IPS DF 6.9 (cell line): ENCODE measurements around the gene PDE4D.
"Not testable (repeated sequence)": the region's sequence is repeated elsewhere in the genome, so short reads cannot be mapped to it uniquely, and the experiment has no call there.

ENCODE experiments used
- DNase-seq: peaks from one replicate; pipeline ENCODE4 v3.0.0-alpha.2; 2013; ENCODE audit warnings: low read depth, low spot score
- H3K27ac ChIP-seq: one replicate; pipeline ENCODE4 v1.5.1; 2013; ENCODE audit warnings: low read length, control low read depth
- H3K27me3 ChIP-seq: 2 replicates; pipeline ENCODE4 v1.6.1; 2013; ENCODE audit warnings: mild to moderate bottlenecking, low read length; ENCODE audit not compliant: control insufficient read depth, insufficient read depth
- H3K36me3 ChIP-seq: 2 replicates; pipeline ENCODE4 v1.6.1; 2013; ENCODE audit warnings: low read length; ENCODE audit not compliant: control insufficient read depth, insufficient read depth
- H3K4me1 ChIP-seq: 2 replicates; pipeline ENCODE4 v1.6.1; 2013; ENCODE audit warnings: low read length; ENCODE audit not compliant: control insufficient read depth, insufficient read depth
- H3K4me3 ChIP-seq: 2 replicates; pipeline ENCODE4 v1.5.1; 2013; ENCODE audit warnings: mild to moderate bottlenecking, low read length
- H3K9me3 ChIP-seq: 2 replicates; pipeline ENCODE4 v1.6.1; 2013; ENCODE audit warnings: low read length, inconsistent platforms; ENCODE audit not compliant: control insufficient read depth, insufficient read depth
- WGBS: extraction: QIAGEN DNeasy Blood & Tissue Kit; methylation state at CpG from one replicate; pipeline ENCODE4 v1.1.7; 2013; ENCODE audit warnings: mixed read lengths, missing lambda C conversion rate; ENCODE audit not compliant: insufficient read length, insufficient coverage; 5-methylcytosine and 5-hydroxymethylcytosine counted together

Gene PDE4D

GRCh38 chr5:59763541-59763940, 130.0 kb downstream of the PDE4D start:
- Histone ChIP-seq H3K4me3 (no peak overlapping the region), H3K27me3 (peaks cover 7% of the 10 kb centered on the region), H3K9me3 (no peaks in the 10 kb centered on the region), H3K27ac (no peak overlapping the region), H3K4me1 (peaks cover 2% of the 10 kb centered on the region), H3K36me3 (no peaks in the 10 kb centered on the region)
- whole genome bisulfite sequencing: no CpG with 5 or more reads among the region's 2 CpGs
- no peak for DNase-seq

GRCh38 chr5:59762232-59762631, 131.3 kb downstream of the PDE4D start:
- WGBS: no CpG with 5 or more reads among the region's 5 CpGs

GRCh38 chr5:59760785-59761348, 132.7 kb downstream of the PDE4D start:
- H3K4me3 ChIP-seq: no peak overlapping the region
- no peak overlapping the region for H3K27ac ChIP-seq
- peaks cover 2% of the 10 kb centered on the region for H3K4me1 ChIP-seq
- no peaks in the 10 kb centered on the region for H3K9me3 ChIP-seq
- WGBS: no CpG with 5 or more reads among the region's 2 CpGs
- no peaks in the 10 kb centered on the region for H3K36me3 ChIP-seq
- no peaks in the 10 kb centered on the region for H3K27me3 ChIP-seq
- DNase-seq: no peak

More at GRCh38 chr5:59762232-59762631, 131.3 kb downstream of the PDE4D start:
- H3K27me3 ChIP-seq, DNase-seq, H3K27ac ChIP-seq, H3K4me3 ChIP-seq, H3K36me3 ChIP-seq, H3K4me1 ChIP-seq, H3K9me3 ChIP-seq: not testable (repeated sequence)

GRCh38 chr5:59759600-59760351, 133.8 kb downstream of the PDE4D start:
- DNase-seq: no peak
- no peak overlapping the region for H3K27ac ChIP-seq
- H3K27me3 ChIP-seq: no peaks in the 10 kb centered on the region
- H3K4me3 ChIP-seq: no peak overlapping the region
- H3K4me1 ChIP-seq: peaks cover 2% of the 10 kb centered on the region
- no peaks in the 10 kb centered on the region for H3K36me3 ChIP-seq
- H3K9me3 ChIP-seq: no peaks in the 10 kb centered on the region
- WGBS: no CpG with 5 or more reads among the region's 4 CpGs

- WGBS: no CpG with 5 or more reads among the region's 1 CpG
- no peak overlapping the region for H3K27ac ChIP-seq
- no peak overlapping the region for H3K4me3 ChIP-seq
- H3K4me1 ChIP-seq: peaks cover 2% of the 10 kb centered on the region
- H3K27me3 ChIP-seq: no peaks in the 10 kb centered on the region
- DNase-seq: no peak
- no peaks in the 10 kb centered on the region for H3K9me3 ChIP-seq
- H3K36me3 ChIP-seq: no peaks in the 10 kb centered on the region
Observed at GRCh38 chr5:59758566-59758965, 135.0 kb downstream of the PDE4D start.

- no CpG with 5 or more reads among the region's 1 CpG for WGBS
- no peak for DNase-seq
Observed at GRCh38 chr5:59757442-59757841, 136.1 kb downstream of the PDE4D start.

GRCh38 chr5:59756373-59757035, 137.0 kb downstream of the PDE4D start:
- Histone ChIP-seq H3K27ac (no peak overlapping the region), H3K36me3 (no peaks in the 10 kb centered on the region), H3K4me1 (peaks cover 2% of the 10 kb centered on the region), H3K27me3 (no peaks in the 10 kb centered on the region), H3K9me3 (no peaks in the 10 kb centered on the region), H3K4me3 (no peak overlapping the region)
- no peak for DNase-seq
- WGBS: no CpG with 5 or more reads among the region's 7 CpGs

More at GRCh38 chr5:59757442-59757841, 136.1 kb downstream of the PDE4D start:
- no peak overlapping the region for H3K27ac ChIP-seq
- H3K36me3 ChIP-seq: no peaks in the 10 kb centered on the region
- no peaks in the 10 kb centered on the region for H3K27me3 ChIP-seq
- peaks cover 2% of the 10 kb centered on the region for H3K4me1 ChIP-seq
- H3K9me3 ChIP-seq: no peaks in the 10 kb centered on the region
- no peak overlapping the region for H3K4me3 ChIP-seq

GRCh38 chr5:59755476-59755875, 138.1 kb downstream of the PDE4D start:
- WGBS: no CpG with 5 or more reads among the region's 1 CpG
- Histone ChIP-seq H3K9me3 (no peaks in the 10 kb centered on the region), H3K36me3 (no peaks in the 10 kb centered on the region), H3K4me1 (peaks cover 2% of the 10 kb centered on the region), H3K4me3 (no peak overlapping the region), H3K27me3 (no peaks in the 10 kb centered on the region), H3K27ac (no peak overlapping the region)
- DNase-seq: no peak

- no peak overlapping the region for H3K4me3 ChIP-seq
- H3K27me3 ChIP-seq: no peaks in the 10 kb centered on the region
- no peaks in the 10 kb centered on the region for H3K36me3 ChIP-seq
- H3K9me3 ChIP-seq: no peaks in the 10 kb centered on the region
- WGBS: no CpG with 5 or more reads among the region's 3 CpGs
- no peak overlapping the region for H3K27ac ChIP-seq
- DNase-seq: no peak
- H3K4me1 ChIP-seq: no peaks in the 10 kb centered on the region
Observed at GRCh38 chr5:59753599-59753998, 139.9 kb downstream of the PDE4D start.

GRCh38 chr5:59749782-59750520, 143.6 kb downstream of the PDE4D start:
- H3K36me3 ChIP-seq: no peaks in the 10 kb centered on the region
- no peak overlapping the region for H3K27ac ChIP-seq
- no CpG with 5 or more reads among the region's 4 CpGs for WGBS

More at GRCh38 chr5:59749782-59750520, 143.6 kb downstream of the PDE4D start:
- DNase-seq: no peak
- no peaks in the 10 kb centered on the region for H3K4me1 ChIP-seq
- H3K27me3 ChIP-seq: no peaks in the 10 kb centered on the region
- no peaks in the 10 kb centered on the region for H3K9me3 ChIP-seq
- H3K4me3 ChIP-seq: no peak overlapping the region
